ENCODE data around the gene TSSK2.

The TSSK2 gene

GRCh38 chr22:19106886-19107729 lies 24.0 kb upstream of the TSSK2 start:
- no peak for DNase-seq

- no peak for DNase-seq
Observed at GRCh38 chr22:19107730-19108074, 23.4 kb upstream of the TSSK2 start.

GRCh38 chr22:19108807-19109197 lies 22.3 kb upstream of the TSSK2 start:
- DNase-seq = no peak

GRCh38 chr22:19109198-19110063 lies 21.7 kb upstream of the TSSK2 start:
- peak; percentile 14 for DNase-seq

GRCh38 chr22:19110064-19110458 lies 21.0 kb upstream of the TSSK2 start:
- no peak for DNase-seq

GRCh38 chr22:19110646-19111045 lies 20.5 kb upstream of the TSSK2 start:
- no peak for DNase-seq

- DNase-seq = no peak
Observed at GRCh38 chr22:19111140-19111539, 20.0 kb upstream of the TSSK2 start.

GRCh38 chr22:19111584-19111983 lies 19.5 kb upstream of the TSSK2 start:
- no peak for DNase-seq

- DNase-seq = no peak
Observed at GRCh38 chr22:19113429-19113828, 17.7 kb upstream of the TSSK2 start.

- no peak for DNase-seq
Observed at GRCh38 chr22:19114984-19115552, 16.0 kb upstream of the TSSK2 start.

- no peak for DNase-seq
Observed at GRCh38 chr22:19115628-19116027, 15.5 kb upstream of the TSSK2 start.

GRCh38 chr22:19117111-19117512 lies 14.0 kb upstream of the TSSK2 start:
- DNase-seq = no peak

- DNase-seq = peak; percentile 23
Observed at GRCh38 chr22:19118329-19118880, 12.7 kb upstream of the TSSK2 start.

- no peak for DNase-seq
Observed at GRCh38 chr22:19119949-19120348, 11.2 kb upstream of the TSSK2 start.

GRCh38 chr22:19120829-19121630 lies 10.1 kb upstream of the TSSK2 start:
- DNase-seq = no peak

- peak; percentile 18 for DNase-seq
Observed at GRCh38 chr22:19121631-19122142, 9.4 kb upstream of the TSSK2 start.

- DNase-seq = peak; percentile 97
Observed at GRCh38 chr22:19122143-19122751, 8.9 kb upstream of the TSSK2 start, which contains the start of gene DGCR2. Gene DGCR2 (minus strand): TSS chr22:19122412. CDS start chr22:19122206, 206 bp downstream.

- no peak for DNase-seq
Observed at GRCh38 chr22:19122752-19123492, 8.2 kb upstream of the TSSK2 start.

- DNase-seq = no peak
Observed at GRCh38 chr22:19123936-19124335, 7.2 kb upstream of the TSSK2 start.

- DNase-seq = no peak
Observed at GRCh38 chr22:19124377-19124776, 6.7 kb upstream of the TSSK2 start.

- no peak for DNase-seq
Observed at GRCh38 chr22:19125011-19125410, 6.1 kb upstream of the TSSK2 start.
